Measurements from ENCODE around the gene AQP1. TPM values are rescaled to one million over a fixed set of nuclear protein-coding genes. Genes with fewer than 3 reads are reported as not detected.
A peak's percentile ranks its signal among the peaks of the same experiment; 100 is the strongest.

AQP1 gene
- total RNA-seq, 4 donors from 2014 or later: 81.9 to 149 (median 113) TPM

DNA sequence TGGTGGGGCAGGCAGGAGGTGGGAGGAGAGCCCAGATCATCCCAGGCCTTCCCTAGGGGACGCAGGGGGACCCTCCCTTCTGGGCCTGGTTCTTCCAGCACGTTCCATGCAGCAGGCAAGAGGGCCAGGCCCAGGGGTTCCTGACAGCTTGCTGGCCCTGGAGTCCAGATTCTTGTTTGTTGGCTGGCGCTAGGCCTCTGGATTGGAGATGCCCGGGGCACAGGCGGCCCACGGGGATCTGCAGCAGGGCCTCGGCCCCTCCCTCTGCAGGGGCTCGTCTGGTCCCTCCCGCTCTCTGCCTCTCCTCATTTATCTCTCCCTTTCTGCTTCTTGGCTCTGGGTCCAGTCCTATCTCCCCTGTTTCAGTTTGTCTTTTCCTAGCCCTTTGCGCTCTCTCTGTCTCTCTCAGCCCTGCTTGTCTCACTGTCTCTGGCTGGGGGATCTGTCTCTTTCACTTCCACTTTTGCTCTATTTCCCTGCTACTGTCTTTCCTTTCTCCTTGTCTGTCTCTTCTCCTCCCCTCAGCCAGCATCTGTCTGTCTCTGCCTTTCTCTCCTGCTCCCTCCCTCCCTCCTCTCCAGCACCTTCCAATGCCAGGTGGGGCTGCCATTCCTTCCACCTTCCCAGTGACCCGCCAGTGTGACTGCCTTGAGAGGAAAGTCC, 1.1 kb upstream of the AQP1 start:
- H3K9me3 ChIP-seq: no peaks in the 10 kb centered on the region
- TF ChIP-seq CTCF (IDR thresholded peaks at IDR 0.05 in 4 of 5, conservative IDR thresholded peaks at IDR 0.05 in 1 of 5) (no peak), POLR2A (IDR thresholded peaks at IDR 0.05) (no peak)
- ATAC-seq: no peak
- intact Hi-C loops (cut with DNase I; ENCODE audit: low total_unique reads): no loop called here
- H3K4me3 ChIP-seq: no peak overlapping the region
- no peak for DNase-seq
- in situ Hi-C loops (cut with MboI; ENCODE audit: low sequenced_read_pairs in 4 of 4): no loop called here
- H3K27ac ChIP-seq: peak overlapping the region; percentile 9 to 73 (median 48)
- H3K27me3 ChIP-seq: no peaks in the 10 kb centered on the region
- H3K36me3 ChIP-seq: no peaks in the 10 kb centered on the region
- peaks cover 3 to 14% of the 10 kb centered on the region in 2 donors for H3K4me1 ChIP-seq

DNA sequence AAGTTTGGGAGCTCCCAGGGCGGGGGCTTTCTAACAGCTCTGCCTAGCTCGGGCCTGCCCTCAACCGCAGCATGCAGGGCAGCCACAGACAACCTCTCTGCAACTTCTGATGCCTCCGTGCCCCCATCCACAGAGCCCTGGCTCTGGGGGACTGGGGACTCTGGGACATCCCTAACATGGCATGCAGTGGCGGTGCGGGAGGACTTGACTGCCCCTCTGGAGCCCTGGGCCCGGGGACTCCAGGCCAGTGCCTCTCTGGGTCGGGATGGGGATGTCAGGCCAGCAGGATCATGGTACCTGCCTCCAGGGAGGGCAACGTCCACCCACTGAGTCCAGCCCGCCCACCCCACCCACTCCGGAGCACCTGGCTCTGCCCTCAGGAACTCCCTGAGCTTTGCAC, 520 bp upstream of the AQP1 start:
- peak overlapping the region in 2 of 4 donors; percentile 33 to 49 for H3K4me3 ChIP-seq
- intact Hi-C loops (cut with DNase I; ENCODE audit: low total_unique reads): no loop called here
- H3K27me3 ChIP-seq: no peaks in the 10 kb centered on the region
- no peak for ATAC-seq
- H3K9me3 ChIP-seq: no peaks in the 10 kb centered on the region
- no peak for DNase-seq
- in situ Hi-C loops (cut with MboI; ENCODE audit: low sequenced_read_pairs in 4 of 4): no loop called here
- peak overlapping the region; percentile 58 to 73 (median 64) for H3K27ac ChIP-seq
- no peak for TF ChIP-seq POLR2A (IDR thresholded peaks at IDR 0.05)
- no peak for TF ChIP-seq CTCF (IDR thresholded peaks at IDR 0.05 in 4 of 5, conservative IDR thresholded peaks at IDR 0.05 in 1 of 5)
- H3K36me3 ChIP-seq: no peaks in the 10 kb centered on the region
- peaks cover 3 to 12% of the 10 kb centered on the region in 2 donors for H3K4me1 ChIP-seq

GRCh38 chr7:30912021-30912730, 523 bp downstream of the AQP1 start:
- no peaks in the 10 kb centered on the region for H3K9me3 ChIP-seq
- peaks cover 3 to 11% of the 10 kb centered on the region in 2 donors for H3K4me1 ChIP-seq
- TF ChIP-seq CTCF (IDR thresholded peaks at IDR 0.05 in 4 of 5, conservative IDR thresholded peaks at IDR 0.05 in 1 of 5) (no peak), POLR2A (IDR thresholded peaks at IDR 0.05) (no peak)
- H3K36me3 ChIP-seq: no peaks in the 10 kb centered on the region
- H3K27ac ChIP-seq: peak overlapping the region; percentile 58 to 73 (median 64)
- no peaks in the 10 kb centered on the region for H3K27me3 ChIP-seq
- in situ Hi-C loops (cut with MboI; ENCODE audit: low sequenced_read_pairs in 4 of 4): no loop called here
- H3K4me3 ChIP-seq: peak overlapping the region; percentile 33 to 49 (median 42)
- DNase-seq: no peak
- intact Hi-C loops (cut with DNase I; ENCODE audit: low total_unique reads): no loop called here
- no peak for ATAC-seq

DNA sequence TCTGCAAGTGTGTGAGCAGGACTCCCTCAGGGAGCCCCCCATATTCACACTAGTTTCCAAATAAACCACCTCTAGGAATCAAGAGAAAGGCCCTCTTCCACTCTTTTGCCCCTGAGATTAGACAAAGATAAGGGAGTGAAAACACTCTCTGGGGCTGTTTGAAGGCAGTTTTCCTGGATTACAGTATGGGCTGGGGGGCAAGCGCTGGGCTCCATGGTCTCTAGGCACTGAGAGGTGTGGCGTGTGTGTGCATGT, 1.0 kb downstream of the AQP1 start:
- no peak for ATAC-seq
- DNase-seq: no peak
- intact Hi-C loops (cut with DNase I; ENCODE audit: low total_unique reads) (no loop called here), in situ Hi-C loops (cut with MboI; ENCODE audit: low sequenced_read_pairs in 4 of 4) (no loop called here)
- peak overlapping the region; percentile 33 to 49 (median 42) for H3K4me3 ChIP-seq
- no peaks in the 10 kb centered on the region for H3K9me3 ChIP-seq
- H3K27ac ChIP-seq: peak overlapping the region in 3 of 4 donors; percentile 58 to 73 (median 64)
- TF ChIP-seq CTCF (IDR thresholded peaks at IDR 0.05 in 4 of 5, conservative IDR thresholded peaks at IDR 0.05 in 1 of 5) (no peak), POLR2A (IDR thresholded peaks at IDR 0.05) (no peak)
- no peaks in the 10 kb centered on the region for H3K27me3 ChIP-seq
- H3K36me3 ChIP-seq: no peaks in the 10 kb centered on the region
- peaks cover 3 to 11% of the 10 kb centered on the region in 2 donors for H3K4me1 ChIP-seq

Measured in gastrocnemius medialis (tissue), 4 donors.